ENCODE measurements around the gene TOE1.

DNA sequence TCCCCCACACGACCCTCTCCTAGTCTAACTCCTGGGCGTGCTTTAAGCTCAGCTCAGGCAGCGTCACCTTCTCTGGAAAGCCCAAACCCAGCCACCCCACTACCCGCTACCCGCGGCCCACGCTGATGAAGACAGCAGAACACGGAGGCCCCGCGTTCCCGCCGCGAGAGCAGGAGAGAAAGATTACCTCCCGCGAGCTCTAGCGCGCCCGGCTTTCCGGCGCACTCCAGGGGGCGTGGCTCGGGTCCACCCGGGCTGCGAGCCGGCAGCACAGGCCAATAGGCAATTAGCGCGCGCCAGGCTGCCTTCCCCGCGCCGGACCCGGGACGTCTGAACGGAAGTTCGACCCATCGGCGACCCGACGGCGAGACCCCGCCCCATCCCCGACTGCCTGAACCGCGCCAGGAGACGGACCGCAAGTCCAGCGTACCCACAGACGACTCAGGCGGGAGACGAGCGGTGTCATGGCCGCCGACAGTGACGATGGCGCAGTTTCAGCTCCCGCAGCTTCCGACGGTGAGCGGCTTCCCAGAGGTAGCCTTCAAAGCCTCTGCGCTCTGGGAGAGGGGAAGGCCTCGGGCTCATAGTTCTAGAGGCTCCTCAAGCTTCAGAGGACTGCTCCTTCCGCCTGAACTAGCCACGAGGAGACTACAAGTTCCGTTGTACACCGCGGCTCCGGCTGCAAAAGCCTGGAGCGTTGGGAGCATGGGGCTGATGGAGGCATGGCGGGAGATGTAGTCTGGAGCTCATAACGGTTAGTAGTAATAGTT lies at the start of gene TOE1, which contains the start of gene MUTYH:
- TF ChIP-seq, protein P1, sequence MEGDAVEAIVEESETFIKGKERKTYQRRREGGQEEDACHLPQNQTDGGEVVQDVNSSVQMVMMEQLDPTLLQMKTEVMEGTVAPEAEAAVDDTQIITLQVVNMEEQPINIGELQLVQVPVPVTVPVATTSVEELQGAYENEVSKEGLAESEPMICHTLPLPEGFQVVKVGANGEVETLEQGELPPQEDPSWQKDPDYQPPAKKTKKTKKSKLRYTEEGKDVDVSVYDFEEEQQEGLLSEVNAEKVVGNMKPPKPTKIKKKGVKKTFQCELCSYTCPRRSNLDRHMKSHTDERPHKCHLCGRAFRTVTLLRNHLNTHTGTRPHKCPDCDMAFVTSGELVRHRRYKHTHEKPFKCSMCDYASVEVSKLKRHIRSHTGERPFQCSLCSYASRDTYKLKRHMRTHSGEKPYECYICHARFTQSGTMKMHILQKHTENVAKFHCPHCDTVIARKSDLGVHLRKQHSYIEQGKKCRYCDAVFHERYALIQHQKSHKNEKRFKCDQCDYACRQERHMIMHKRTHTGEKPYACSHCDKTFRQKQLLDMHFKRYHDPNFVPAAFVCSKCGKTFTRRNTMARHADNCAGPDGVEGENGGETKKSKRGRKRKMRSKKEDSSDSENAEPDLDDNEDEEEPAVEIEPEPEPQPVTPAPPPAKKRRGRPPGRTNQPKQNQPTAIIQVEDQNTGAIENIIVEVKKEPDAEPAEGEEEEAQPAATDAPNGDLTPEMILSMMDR (IDR thresholded peaks at IDR 0.05) = peak in 2 of 7 experiments; percentile 11 to 13
- peak; percentile 81 to 89 (median 83) for TF ChIP-seq POLR2A (IDR thresholded peaks at IDR 0.05)

All from body of pancreas (tissue), 4 donors.